Panc1 (cell line): ENCODE measurements around the gene ST6GALNAC1. TPM values are rescaled to one million over a fixed set of nuclear protein-coding genes. Genes with fewer than 3 reads are reported as not detected.
A peak's percentile ranks its signal among the peaks of the same experiment; 100 is the strongest.

Source experiments
- ATAC-seq: fragments of 200-7000 bp; cut with Tn5 transposase; 2 replicates; pipeline ENCODE4 v1.9.1; 2020; ENCODE audit warnings: mild to moderate bottlenecking, moderate library complexity
- BruUV-seq: library from RNA; stranded (reverse); fragments of 400-500 nt; replicated peaks from 2 replicates; lab custom pipeline; 2021; lab: Mats Ljungman, UMichigan
- CTCF ChIA-PET: fragments of 300-600 bp; sonication (Branson Sonifier 250); formaldehyde crosslinking; loops from one replicate; lab custom pipeline; 2022; ENCODE audit warnings: antibody characterized with exemption; lab: Charles Lee
- POLR2A ChIA-PET: fragments of 300-600 bp; sonication (Branson Sonifier 250); formaldehyde crosslinking; loops from one replicate; lab custom pipeline; 2022; ENCODE audit warnings: antibody characterized with exemption; lab: Charles Lee
- DNase-seq: peaks from one replicate; pipeline ENCODE4 v3.0.0-alpha.2; 2010; ENCODE audit warnings: low read depth, low spot score
- H3K27ac ChIP-seq: 2 replicates; pipeline ENCODE4 v1.5.1; 2011; ENCODE audit warnings: mild to moderate bottlenecking, low read length, inconsistent platforms
- H3K27me3 ChIP-seq: fragments of 200-500 bp; sonication (Bioruptor generic); 2 replicates; pipeline ENCODE4 v1.6.0; 2014; ENCODE audit warnings: low read length, inconsistent platforms; ENCODE audit not compliant: control insufficient read depth, insufficient read depth
- H3K36me3 ChIP-seq: fragments of 200-500 bp; sonication (Bioruptor generic); 2 replicates; pipeline ENCODE4 v1.5.1; 2014; ENCODE audit warnings: inconsistent platforms, mild to moderate bottlenecking, low read length, moderate library complexity; ENCODE audit not compliant: control insufficient read depth, insufficient read depth
- H3K4me1 ChIP-seq: 2 replicates; pipeline ENCODE4 v1.5.1; 2011; ENCODE audit warnings: inconsistent platforms, mild to moderate bottlenecking, low read length, moderate library complexity; ENCODE audit not compliant: control insufficient read depth, insufficient read depth
- H3K4me3 ChIP-seq, 2 experiments: 2 replicates each; pipeline ENCODE4 v1.5.1; 2011 to 2012; ENCODE audit warnings: low read depth in 2 of 2, low read length in 2 of 2, mild to moderate bottlenecking in 2 of 2, inconsistent platforms in 1 of 2, moderate library complexity in 1 of 2
- H3K9me3 ChIP-seq: fragments of 200-500 bp; sonication (Bioruptor generic); 2 replicates; pipeline ENCODE4 v1.5.1; 2014; ENCODE audit warnings: low read depth, mild to moderate bottlenecking, inconsistent platforms, low read length, moderate library complexity; ENCODE audit not compliant: control insufficient read depth, insufficient read depth
- POLR2AphosphoS5 ChIP-seq: IDR thresholded peaks from 2 replicates; pipeline ENCODE4 v1.6.1; 2012; ENCODE audit warnings: mild to moderate bottlenecking, low read depth, low read length, moderate library complexity
- SIN3A ChIP-seq: IDR thresholded peaks from 2 replicates; pipeline ENCODE4 v1.6.1; 2012; ENCODE audit warnings: low read depth, mild to moderate bottlenecking, low read length, moderate library complexity, borderline replicate concordance; ENCODE audit not compliant: insufficient read depth
- TCF7L2 ChIP-seq: IDR thresholded peaks from 2 replicates; pipeline ENCODE4 v1.6.1; 2011; ENCODE audit warnings: mild to moderate bottlenecking, low read depth, low read length, inconsistent platforms
- in situ Hi-C: cut with HindIII; loops from 2 replicates; pipeline ENCODE4 v1.10.0; 2016; ENCODE audit warnings: low sequenced_read_pairs, low pct_unique_long_range_greater_than_20kb
- intact Hi-C: fragments of 100-400 bp; cut with micrococcal nuclease; formaldehyde crosslinking; loops from one replicate; pipeline ENCODE4 v1.10.0; 2022; ENCODE audit not compliant: unreplicated experiment
- total RNA-seq: library from RNA; stranded (reverse); gene quantifications from one replicate; pipeline ENCODE4 v1.2.1, GENCODE V29; 2021; ENCODE audit not compliant: unreplicated experiment
- TF ChIP-seq, protein P1 (sequence below): fragments of 450-650 bp; IDR thresholded peaks from 2 replicates; pipeline ENCODE4 v1.5.1; 2017; ENCODE audit warnings: mild to moderate bottlenecking
- TF ChIP-seq, protein P2 (sequence below), 2 experiments: IDR thresholded peaks; 2 replicates each; pipeline ENCODE4 v1.6.1; 2011 to 2012; ENCODE audit warnings: low read depth in 2 of 2, control low read depth in 1 of 2, low read length in 1 of 2, mild to moderate bottlenecking in 1 of 2, moderate library complexity in 1 of 2; ENCODE audit not compliant: insufficient read depth in 1 of 2

The ST6GALNAC1 gene
- total RNA-seq, 1 experiment from 2014 or later: 0.15 TPM

GRCh38 chr17:76593384-76593826, 50.2 kb downstream of the ST6GALNAC1 start:
- no TSS peak for BruUV-seq
- in situ Hi-C loops: no loop called here
- TF ChIP-seq, protein P1, sequence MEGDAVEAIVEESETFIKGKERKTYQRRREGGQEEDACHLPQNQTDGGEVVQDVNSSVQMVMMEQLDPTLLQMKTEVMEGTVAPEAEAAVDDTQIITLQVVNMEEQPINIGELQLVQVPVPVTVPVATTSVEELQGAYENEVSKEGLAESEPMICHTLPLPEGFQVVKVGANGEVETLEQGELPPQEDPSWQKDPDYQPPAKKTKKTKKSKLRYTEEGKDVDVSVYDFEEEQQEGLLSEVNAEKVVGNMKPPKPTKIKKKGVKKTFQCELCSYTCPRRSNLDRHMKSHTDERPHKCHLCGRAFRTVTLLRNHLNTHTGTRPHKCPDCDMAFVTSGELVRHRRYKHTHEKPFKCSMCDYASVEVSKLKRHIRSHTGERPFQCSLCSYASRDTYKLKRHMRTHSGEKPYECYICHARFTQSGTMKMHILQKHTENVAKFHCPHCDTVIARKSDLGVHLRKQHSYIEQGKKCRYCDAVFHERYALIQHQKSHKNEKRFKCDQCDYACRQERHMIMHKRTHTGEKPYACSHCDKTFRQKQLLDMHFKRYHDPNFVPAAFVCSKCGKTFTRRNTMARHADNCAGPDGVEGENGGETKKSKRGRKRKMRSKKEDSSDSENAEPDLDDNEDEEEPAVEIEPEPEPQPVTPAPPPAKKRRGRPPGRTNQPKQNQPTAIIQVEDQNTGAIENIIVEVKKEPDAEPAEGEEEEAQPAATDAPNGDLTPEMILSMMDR: no peak
- ChIA-PET CTCF (no interaction called here), POLR2A (no interaction called here)
- Histone ChIP-seq H3K36me3 (no peaks in the 10 kb centered on the region), H3K9me3 (no peaks in the 10 kb centered on the region), H3K4me1 (0 out of 2 replicates have a peak, but pooled peaks cover 2% of the 10 kb centered on the region), H3K27me3 (no peaks in the 10 kb centered on the region), H3K4me3 (no peak overlapping the region), H3K27ac (no peak overlapping the region)
- 0 out of 2 replicates have a peak, but pooled peaks have one; percentile 10 for ATAC-seq
- DNase-seq: no peak
- intact Hi-C loops: no loop called here

- ChIA-PET CTCF (interaction anchor here (0.6 to 0.7 kb wide), 2 partner anchors 33 to 81 kb away, joined by 3 to 4 read pairs; no protein-coding TSS in a partner anchor), POLR2A (interaction anchor here (0.7 kb wide), 1 partner anchor 1412 kb away, joined by 7 read pairs; no protein-coding TSS in a partner anchor)
- H3K4me1 ChIP-seq: peaks cover 6% of the 10 kb centered on the region; the same call in 1 of the 2 replicates
- H3K27ac ChIP-seq: no peak overlapping the region
- TF ChIP-seq, protein P2, sequence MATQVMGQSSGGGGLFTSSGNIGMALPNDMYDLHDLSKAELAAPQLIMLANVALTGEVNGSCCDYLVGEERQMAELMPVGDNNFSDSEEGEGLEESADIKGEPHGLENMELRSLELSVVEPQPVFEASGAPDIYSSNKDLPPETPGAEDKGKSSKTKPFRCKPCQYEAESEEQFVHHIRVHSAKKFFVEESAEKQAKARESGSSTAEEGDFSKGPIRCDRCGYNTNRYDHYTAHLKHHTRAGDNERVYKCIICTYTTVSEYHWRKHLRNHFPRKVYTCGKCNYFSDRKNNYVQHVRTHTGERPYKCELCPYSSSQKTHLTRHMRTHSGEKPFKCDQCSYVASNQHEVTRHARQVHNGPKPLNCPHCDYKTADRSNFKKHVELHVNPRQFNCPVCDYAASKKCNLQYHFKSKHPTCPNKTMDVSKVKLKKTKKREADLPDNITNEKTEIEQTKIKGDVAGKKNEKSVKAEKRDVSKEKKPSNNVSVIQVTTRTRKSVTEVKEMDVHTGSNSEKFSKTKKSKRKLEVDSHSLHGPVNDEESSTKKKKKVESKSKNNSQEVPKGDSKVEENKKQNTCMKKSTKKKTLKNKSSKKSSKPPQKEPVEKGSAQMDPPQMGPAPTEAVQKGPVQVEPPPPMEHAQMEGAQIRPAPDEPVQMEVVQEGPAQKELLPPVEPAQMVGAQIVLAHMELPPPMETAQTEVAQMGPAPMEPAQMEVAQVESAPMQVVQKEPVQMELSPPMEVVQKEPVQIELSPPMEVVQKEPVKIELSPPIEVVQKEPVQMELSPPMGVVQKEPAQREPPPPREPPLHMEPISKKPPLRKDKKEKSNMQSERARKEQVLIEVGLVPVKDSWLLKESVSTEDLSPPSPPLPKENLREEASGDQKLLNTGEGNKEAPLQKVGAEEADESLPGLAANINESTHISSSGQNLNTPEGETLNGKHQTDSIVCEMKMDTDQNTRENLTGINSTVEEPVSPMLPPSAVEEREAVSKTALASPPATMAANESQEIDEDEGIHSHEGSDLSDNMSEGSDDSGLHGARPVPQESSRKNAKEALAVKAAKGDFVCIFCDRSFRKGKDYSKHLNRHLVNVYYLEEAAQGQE (IDR thresholded peaks at IDR 0.05; ENCODE audit: insufficient read depth in 1 of 2, low read depth in 2 of 2, low read length in 1 of 2): no peak
- TF ChIP-seq POLR2AphosphoS5 (no peak), SIN3A (no peak), TCF7L2 (no peak)
- TF ChIP-seq, protein P1: no peak
- DNase-seq (no peak), ATAC-seq (no peak)
- intact Hi-C loops: no loop called here
- H3K27me3 ChIP-seq: no peaks in the 10 kb centered on the region
- H3K36me3 ChIP-seq: no peaks in the 10 kb centered on the region
- no TSS peak for BruUV-seq
- H3K4me3 ChIP-seq: no peak overlapping the region
- in situ Hi-C loops: no loop called here
- no peaks in the 10 kb centered on the region for H3K9me3 ChIP-seq
Measured at GRCh38 chr17:76588182-76588581, 55.4 kb downstream of the ST6GALNAC1 start.
